Gastroesophageal sphincter (tissue), 4 donors: ENCODE results near the gene ADPGK. TPM values are rescaled to one million over a fixed set of nuclear protein-coding genes. Genes with fewer than 3 reads are reported as not detected.

Experiments
- ATAC-seq: fragments of 150-250 bp; one replicate; pipeline ENCODE4 v1.9.1; 2016; ENCODE audit warnings: mild to moderate bottlenecking, moderate library complexity
- H3K27ac ChIP-seq, 4 donors: fragments of 200-600 bp; sonication (generic) in 3 of 4; 1 replicate in 3 of 4; 2 replicates in 1 of 4; pipeline ENCODE4 v1.5.1; 2016 to 2019
- H3K27me3 ChIP-seq: fragments of 200-600 bp; sonication (generic); one replicate; pipeline ENCODE4 v1.5.1; 2019
- H3K36me3 ChIP-seq, 2 donors: fragments of 200-600 bp; sonication (generic); one replicate each; pipeline ENCODE4 v1.5.1; 2019; ENCODE audit warnings: control low read depth in 1 of 2
- H3K4me1 ChIP-seq, 3 donors: fragments of 200-600 bp; sonication (generic); 1 replicate in 2 of 3; 2 replicates in 1 of 3; pipeline ENCODE4 v1.5.1; 2016 to 2019; ENCODE audit warnings: control low read depth in 2 of 3
- H3K4me3 ChIP-seq, 2 donors: fragments of 200-600 bp; sonication (generic); one replicate each; pipeline ENCODE4 v1.5.1; 2019; ENCODE audit warnings: mild to moderate bottlenecking in 1 of 2, moderate library complexity in 1 of 2
- H3K9me3 ChIP-seq, 3 donors: fragments of 200-600 bp; sonication (generic); one replicate each; pipeline ENCODE4 v1.5.1; 2017 to 2019; ENCODE audit warnings: control low read depth in 2 of 3
- CTCF ChIP-seq, 4 experiments: fragments of 200-600 bp in 2 of 4; fragments of 450-650 bp in 2 of 4; sonication (generic) in 1 of 4; IDR thresholded peaks; one replicate each; pipeline ENCODE4 v1.5.1; 2017 to 2019; ENCODE audit warnings: antibody characterized with exemption in 4 of 4, mild to moderate bottlenecking in 2 of 4, moderate library complexity in 2 of 4
- EP300 ChIP-seq: sonication (generic); formaldehyde crosslinking; IDR thresholded peaks from one replicate; pipeline ENCODE4 v1.6.1; 2017; ENCODE audit warnings: antibody characterized with exemption, mild to moderate bottlenecking
- POLR2A ChIP-seq, 2 donors: fragments of 450-650 bp; IDR thresholded peaks; one replicate each; pipeline ENCODE4 v1.6.1; 2017; ENCODE audit warnings: antibody characterized with exemption in 2 of 2, mild to moderate bottlenecking in 2 of 2, moderate library complexity in 1 of 2
- POLR2AphosphoS5 ChIP-seq: sonication (generic); formaldehyde crosslinking; IDR thresholded peaks from one replicate; pipeline ENCODE4 v1.6.1; 2017; ENCODE audit warnings: antibody characterized with exemption
- WGBS, 2 donors: methylation state at CpG; one replicate each; pipeline ENCODE4 v1.1.5; 2018; ENCODE audit warnings: low coverage in 1 of 2; 5-methylcytosine and 5-hydroxymethylcytosine counted together
- total RNA-seq, 4 donors: library from RNA; depleted of rRNA; stranded (reverse); fragments of >200 nt; gene quantifications; one replicate each; pipeline ENCODE4 v1.1.0, GENCODE V29; 2016

ADPGK gene
- total RNA-seq, 4 donors from 2014 or later, result 19.7 to 52.1 (median 36.1) TPM

- peaks cover 0 to 37% (median 17%) of the 10 kb centered on the region in 3 donors for H3K4me1 ChIP-seq
- no peaks in the 10 kb centered on the region for H3K9me3 ChIP-seq
- TF ChIP-seq CTCF (IDR thresholded peaks at IDR 0.05) (no peak), POLR2AphosphoS5 (no peak), EP300 (no peak), POLR2A (IDR thresholded peaks at IDR 0.05) (no peak)
- no peak for ATAC-seq
- H3K4me3 ChIP-seq, result no peak overlapping the region
- no peaks in the 10 kb centered on the region for H3K27me3 ChIP-seq
- H3K27ac ChIP-seq, result peak overlapping the region in 3 of 4 donors; percentile 91 to 95 (median 94)
- no peaks in the 10 kb centered on the region for H3K36me3 ChIP-seq
- WGBS, 2 donors, result 62% methylated on average over 4 of the region's 4 CpGs; no CpG with 5 or more reads in 1 of the 2 donors
Observed at GRCh38 chr15:72785432-72785831, 1.9 kb upstream of the ADPGK start.

- TF ChIP-seq CTCF (IDR thresholded peaks at IDR 0.05) (no peak), POLR2A (IDR thresholded peaks at IDR 0.05) (no peak), EP300 (no peak), POLR2AphosphoS5 (no peak)
- Histone ChIP-seq H3K27me3 (no peaks in the 10 kb centered on the region), H3K9me3 (no peaks in the 10 kb centered on the region), H3K27ac (peak overlapping the region; percentile 87 to 95 (median 92)), H3K36me3 (peaks cover 0 to 8% of the 10 kb centered on the region in 2 donors), H3K4me3 (peak overlapping the region; percentile 66 to 97), H3K4me1 (peaks cover 0 to 43% (median 17%) of the 10 kb centered on the region in 3 donors)
- no peak for ATAC-seq
- 27 to 39% methylated on average over 6 to 7 of the region's 7 CpGs for WGBS, 2 donors
Observed at GRCh38 chr15:72784456-72784876, 908 bp upstream of the ADPGK start.

- no peaks in the 10 kb centered on the region for H3K27me3 ChIP-seq
- peak overlapping the region; percentile 87 to 95 (median 92) for H3K27ac ChIP-seq
- TF ChIP-seq EP300 (no peak), POLR2A (IDR thresholded peaks at IDR 0.05) (no peak), CTCF (IDR thresholded peaks at IDR 0.05) (peak in 1 of 4 experiments; percentile 36)
- H3K9me3 ChIP-seq, result no peaks in the 10 kb centered on the region
- peaks cover 0 to 22% of the 10 kb centered on the region in 2 donors for H3K36me3 ChIP-seq
- 0% methylated on average over 8 to 21 of the region's 52 CpGs for WGBS, 2 donors
- ATAC-seq, result no peak
- peaks cover 0 to 43% (median 17%) of the 10 kb centered on the region in 3 donors for H3K4me1 ChIP-seq
- peak overlapping the region; percentile 66 to 97 for H3K4me3 ChIP-seq
Observed at GRCh38 chr15:72783004-72783639, 436 bp downstream of the ADPGK start.

GRCh38 chr15:72782274-72783003 lies 1.1 kb downstream of the ADPGK start:
- Histone ChIP-seq H3K36me3 (peaks cover 0 to 29% of the 10 kb centered on the region in 2 donors), H3K4me1 (peaks cover 0 to 43% (median 17%) of the 10 kb centered on the region in 3 donors), H3K27me3 (no peaks in the 10 kb centered on the region), H3K9me3 (no peaks in the 10 kb centered on the region), H3K4me3 (peak overlapping the region; percentile 66 to 97), H3K27ac (peak overlapping the region in 3 of 4 donors; percentile 91 to 95 (median 94))
- no peak for ATAC-seq
- TF ChIP-seq EP300 (no peak), POLR2AphosphoS5 (no peak), POLR2A (IDR thresholded peaks at IDR 0.05) (no peak), CTCF (IDR thresholded peaks at IDR 0.05) (no peak)
- 20 to 45% methylated on average over 10 to 12 of the region's 14 CpGs for WGBS, 2 donors
